ENCODE data around the gene KRTAP5-4.

DNA sequence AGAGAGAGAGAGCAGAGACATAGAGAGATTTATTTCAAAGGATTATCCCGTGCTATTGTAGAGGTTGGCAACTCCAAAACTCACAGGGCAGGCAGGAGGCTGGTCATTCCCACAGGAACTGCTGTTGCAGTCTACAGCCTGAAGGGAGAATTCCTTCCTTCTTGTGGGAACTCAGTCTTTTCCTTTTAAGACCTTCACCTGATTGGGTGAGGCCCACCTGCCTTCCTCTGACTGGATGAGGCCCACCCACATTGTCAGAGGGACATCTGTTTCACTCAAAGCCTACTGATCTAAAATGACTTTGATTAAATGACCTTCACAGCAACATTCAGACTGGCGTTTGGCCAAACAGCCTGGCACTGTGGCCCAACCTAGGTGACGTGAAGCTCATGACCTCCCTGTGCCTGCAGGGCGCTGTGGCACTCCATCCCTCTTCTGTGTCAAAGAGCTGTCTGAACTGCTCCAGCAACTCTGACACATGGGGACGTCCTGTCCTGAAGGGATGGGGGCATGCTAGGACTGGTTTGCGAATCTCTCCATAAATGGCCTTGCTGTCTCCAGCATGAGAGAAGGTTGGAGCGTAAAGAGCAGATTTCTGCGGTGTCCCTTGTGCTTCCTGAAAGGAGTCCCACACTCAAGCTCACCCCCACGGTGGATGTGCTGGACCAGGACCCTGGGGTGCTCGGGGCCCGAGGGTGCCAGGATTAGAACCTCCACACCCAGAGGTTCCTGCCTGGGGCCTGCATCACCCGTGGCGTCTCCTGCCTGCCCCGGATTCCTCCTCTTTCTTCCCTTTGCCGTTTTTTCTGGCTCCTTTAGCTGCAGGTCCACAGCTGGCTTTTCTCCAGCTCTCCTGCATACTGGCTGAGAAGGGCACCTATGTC is 28.3 kb upstream of the KRTAP5-4 start:
- TF ChIP-seq, protein P1, sequence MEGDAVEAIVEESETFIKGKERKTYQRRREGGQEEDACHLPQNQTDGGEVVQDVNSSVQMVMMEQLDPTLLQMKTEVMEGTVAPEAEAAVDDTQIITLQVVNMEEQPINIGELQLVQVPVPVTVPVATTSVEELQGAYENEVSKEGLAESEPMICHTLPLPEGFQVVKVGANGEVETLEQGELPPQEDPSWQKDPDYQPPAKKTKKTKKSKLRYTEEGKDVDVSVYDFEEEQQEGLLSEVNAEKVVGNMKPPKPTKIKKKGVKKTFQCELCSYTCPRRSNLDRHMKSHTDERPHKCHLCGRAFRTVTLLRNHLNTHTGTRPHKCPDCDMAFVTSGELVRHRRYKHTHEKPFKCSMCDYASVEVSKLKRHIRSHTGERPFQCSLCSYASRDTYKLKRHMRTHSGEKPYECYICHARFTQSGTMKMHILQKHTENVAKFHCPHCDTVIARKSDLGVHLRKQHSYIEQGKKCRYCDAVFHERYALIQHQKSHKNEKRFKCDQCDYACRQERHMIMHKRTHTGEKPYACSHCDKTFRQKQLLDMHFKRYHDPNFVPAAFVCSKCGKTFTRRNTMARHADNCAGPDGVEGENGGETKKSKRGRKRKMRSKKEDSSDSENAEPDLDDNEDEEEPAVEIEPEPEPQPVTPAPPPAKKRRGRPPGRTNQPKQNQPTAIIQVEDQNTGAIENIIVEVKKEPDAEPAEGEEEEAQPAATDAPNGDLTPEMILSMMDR (IDR thresholded peaks at IDR 0.05) = no peak
- no peak for TF ChIP-seq POLR2AphosphoS5 (IDR thresholded peaks at IDR 0.05; ENCODE audit: low read depth, low read length)
